ENCODE measurements around the gene OTULIN. TPM values are rescaled to one million over a fixed set of nuclear protein-coding genes. Genes with fewer than 3 reads are reported as not detected.

The OTULIN gene
- total RNA-seq, 2 experiments from 2014 or later = 62.5 to 63.2 TPM

DNA sequence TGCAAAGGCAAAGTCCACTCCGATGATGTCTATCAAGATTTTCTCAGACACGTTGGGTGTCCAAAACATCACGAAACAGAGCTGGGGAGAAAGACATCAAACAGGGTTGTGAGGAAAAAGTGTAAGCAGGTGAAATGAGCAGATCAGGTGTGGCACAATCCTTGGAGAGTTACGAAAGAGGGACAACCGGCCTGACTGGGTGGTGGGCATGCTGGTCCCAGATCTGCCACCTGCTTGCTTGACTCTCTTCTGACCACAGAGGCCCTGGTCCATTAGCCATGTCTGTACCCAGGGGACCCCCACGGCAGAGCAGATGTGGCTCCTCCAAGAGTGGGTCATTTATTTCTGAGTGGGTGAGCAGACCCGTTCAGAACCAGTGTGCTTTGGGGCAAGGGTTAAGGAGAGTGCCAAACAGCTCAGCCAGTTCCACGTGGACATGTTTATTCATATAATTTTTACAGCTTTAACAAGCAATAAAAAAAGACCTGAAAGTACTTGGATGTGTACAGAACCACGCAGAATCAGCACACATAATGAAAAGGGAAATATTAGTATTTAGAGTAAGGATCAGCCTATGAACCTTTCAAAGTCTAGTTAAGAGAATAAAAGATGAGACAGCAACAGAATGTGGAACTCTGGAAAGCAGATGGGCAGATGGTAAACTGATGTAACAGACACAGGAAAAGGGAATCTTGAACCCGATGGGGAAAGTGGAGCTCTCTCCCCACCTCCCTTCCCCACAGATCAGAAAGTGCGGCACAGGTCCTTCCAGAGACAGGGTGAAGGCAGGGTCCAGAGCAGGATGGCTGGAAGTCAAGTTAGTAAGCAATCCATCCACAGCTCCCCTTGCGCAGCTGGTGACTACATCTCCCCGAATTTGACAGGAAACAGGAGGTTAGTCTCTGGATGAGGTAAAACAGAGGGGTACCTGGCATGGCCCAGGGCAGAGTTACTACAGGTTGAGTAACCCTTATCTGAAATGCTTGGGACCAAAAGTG is 52.5 kb downstream of the OTULIN start:
- no peak for DNase-seq
- no peak overlapping the region for H3K27ac Mint-ChIP-seq
- peaks cover 10% of the 10 kb centered on the region for H3K4me1 Mint-ChIP-seq
- POLR2A ChIA-PET = interaction anchor here (0.7 kb wide), 1 partner anchor 299 kb away, joined by 6 read pairs; no protein-coding TSS in a partner anchor
- H3K9me3 Mint-ChIP-seq = no peaks in the 10 kb centered on the region
- CTCF ChIA-PET = interaction anchor here (1.0 kb wide), 1 partner anchor 287 kb away, joined by 3 read pairs; no protein-coding TSS in a partner anchor
- no peak overlapping the region for H3K4me3 Mint-ChIP-seq
- H3K36me3 Mint-ChIP-seq (ENCODE audit: low read depth) = peaks cover 52% of the 10 kb centered on the region
- no peaks in the 10 kb centered on the region for H3K27me3 Mint-ChIP-seq

- ChIA-PET CTCF (interaction anchor here (2.0 kb wide), 1 partner anchor 285 kb away, joined by 6 read pairs; no protein-coding TSS in a partner anchor), POLR2A (no interaction called here)
- no peak overlapping the region for H3K27ac Mint-ChIP-seq
Measured at GRCh38 chr5:14718778-14719177, 54.3 kb downstream of the OTULIN start.

GRCh38 chr5:14720236-14720923 is 55.9 kb downstream of the OTULIN start:
- no peaks in the 10 kb centered on the region for H3K27me3 Mint-ChIP-seq
- peaks cover 42% of the 10 kb centered on the region for H3K36me3 Mint-ChIP-seq (ENCODE audit: low read depth)
- ChIA-PET POLR2A (no interaction called here), CTCF (interaction anchor here (0.8 to 2.0 kb wide), 3 partner anchors 13 to 283 kb away, joined by 3 to 6 read pairs (median 4); no protein-coding TSS in a partner anchor)
- peaks cover 10% of the 10 kb centered on the region for H3K4me1 Mint-ChIP-seq
- no peak overlapping the region for H3K27ac Mint-ChIP-seq
- no peak for DNase-seq
- H3K9me3 Mint-ChIP-seq = no peaks in the 10 kb centered on the region
- no peak overlapping the region for H3K4me3 Mint-ChIP-seq

More at GRCh38 chr5:14718778-14719177, 54.3 kb downstream of the OTULIN start:
- peaks cover 10% of the 10 kb centered on the region for H3K4me1 Mint-ChIP-seq
- peaks cover 52% of the 10 kb centered on the region for H3K36me3 Mint-ChIP-seq (ENCODE audit: low read depth)
- no peaks in the 10 kb centered on the region for H3K27me3 Mint-ChIP-seq
- H3K4me3 Mint-ChIP-seq = no peak overlapping the region
- DNase-seq = no peak
- no peaks in the 10 kb centered on the region for H3K9me3 Mint-ChIP-seq

- ChIA-PET POLR2A (no interaction called here), CTCF (interaction anchor here (0.7 to 1.3 kb wide), 2 partner anchors 10 to 14 kb away, joined by 3 to 4 read pairs; no protein-coding TSS in a partner anchor)
- Mint-ChIP-seq H3K36me3 (ENCODE audit: low read depth) (peaks cover 29% of the 10 kb centered on the region), H3K27me3 (no peaks in the 10 kb centered on the region), H3K27ac (no peak overlapping the region), H3K4me1 (peaks cover 15% of the 10 kb centered on the region), H3K4me3 (no peak overlapping the region), H3K9me3 (no peaks in the 10 kb centered on the region)
- DNase-seq = no peak
Measured at GRCh38 chr5:14721990-14722656, 57.6 kb downstream of the OTULIN start.

GRCh38 chr5:14722923-14723322 is 58.4 kb downstream of the OTULIN start:
- no peaks in the 10 kb centered on the region for H3K9me3 Mint-ChIP-seq
- ChIA-PET POLR2A (no interaction called here), CTCF (interaction anchor here (1.3 kb wide), 1 partner anchor 14 kb away, joined by 4 read pairs; no protein-coding TSS in a partner anchor)
- no peaks in the 10 kb centered on the region for H3K27me3 Mint-ChIP-seq
- H3K4me3 Mint-ChIP-seq = no peak overlapping the region
- H3K4me1 Mint-ChIP-seq = peaks cover 16% of the 10 kb centered on the region
- H3K27ac Mint-ChIP-seq = no peak overlapping the region
- H3K36me3 Mint-ChIP-seq (ENCODE audit: low read depth) = peaks cover 24% of the 10 kb centered on the region
- DNase-seq = no peak

- H3K27ac Mint-ChIP-seq = no peak overlapping the region
Measured at GRCh38 chr5:14723701-14724132, 59.2 kb downstream of the OTULIN start.

GRCh38 chr5:14724633-14725032 is 60.1 kb downstream of the OTULIN start:
- Mint-ChIP-seq H3K27me3 (no peaks in the 10 kb centered on the region), H3K36me3 (ENCODE audit: low read depth) (peaks cover 16% of the 10 kb centered on the region), H3K27ac (no peak overlapping the region), H3K4me1 (peaks cover 16% of the 10 kb centered on the region), H3K9me3 (no peaks in the 10 kb centered on the region), H3K4me3 (no peak overlapping the region)
- ChIA-PET CTCF (interaction anchor here (0.6 to 0.9 kb wide), 3 partner anchors 35 to 279 kb away, joined by 3 read pairs; no protein-coding TSS in a partner anchor), POLR2A (no interaction called here)
- no peak for DNase-seq

More at GRCh38 chr5:14723701-14724132, 59.2 kb downstream of the OTULIN start:
- peaks cover 16% of the 10 kb centered on the region for H3K4me1 Mint-ChIP-seq
- ChIA-PET CTCF (interaction anchor here (0.6 to 1.3 kb wide), 2 partner anchors 15 to 147 kb away, joined by 3 to 4 read pairs; no protein-coding TSS in a partner anchor), POLR2A (no interaction called here)
- H3K4me3 Mint-ChIP-seq = no peak overlapping the region
- no peak for DNase-seq
- peaks cover 18% of the 10 kb centered on the region for H3K36me3 Mint-ChIP-seq (ENCODE audit: low read depth)
- no peaks in the 10 kb centered on the region for H3K27me3 Mint-ChIP-seq
- no peaks in the 10 kb centered on the region for H3K9me3 Mint-ChIP-seq

DNA sequence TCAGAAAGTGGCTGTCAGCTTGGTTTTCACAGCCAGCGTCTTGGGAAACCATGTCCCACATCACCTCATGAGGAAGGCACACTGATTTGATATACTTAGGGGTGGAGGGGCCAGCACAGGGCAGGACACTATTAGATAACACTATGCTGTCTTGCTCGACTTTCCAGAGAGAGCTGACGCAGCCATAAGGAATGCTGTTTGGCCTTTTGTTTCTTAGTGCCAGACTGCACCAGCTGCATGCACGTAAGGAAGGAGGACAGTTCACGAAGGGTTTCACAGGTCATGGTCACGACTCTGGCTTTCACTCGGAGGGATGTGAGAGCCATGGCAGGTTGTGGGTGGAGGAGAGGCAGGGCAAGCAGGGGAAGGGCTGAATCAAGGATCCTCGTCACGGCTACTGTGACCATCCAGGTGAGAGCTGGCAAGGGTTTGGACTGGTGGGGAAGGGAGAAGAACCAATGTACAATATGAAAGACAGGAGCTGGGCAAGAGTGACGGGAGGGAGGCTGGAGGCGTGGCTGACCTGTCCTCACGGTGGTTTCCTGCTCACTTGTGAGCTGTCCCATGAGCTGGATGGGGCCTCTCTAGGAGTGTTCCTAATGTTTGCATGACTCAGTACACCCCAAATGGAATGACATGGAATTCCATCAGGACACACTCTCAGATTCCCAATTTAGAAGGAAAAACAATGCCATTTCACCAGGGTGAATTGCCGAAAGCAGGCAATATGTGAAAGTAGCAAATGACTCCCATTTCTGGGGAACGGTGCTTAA is 61.7 kb downstream of the OTULIN start:
- no peak overlapping the region for H3K4me3 Mint-ChIP-seq
- POLR2A ChIA-PET = no interaction called here
- peaks cover 8% of the 10 kb centered on the region for H3K4me1 Mint-ChIP-seq
- DNase-seq = no peak
- CTCF ChIA-PET = interaction anchor here (0.7 to 2.1 kb wide), 14 partner anchors 11 to 280 kb away, joined by 3 to 9 read pairs (median 4); no protein-coding TSS in a partner anchor
- H3K9me3 Mint-ChIP-seq = no peaks in the 10 kb centered on the region
- no peaks in the 10 kb centered on the region for H3K27me3 Mint-ChIP-seq
- peak overlapping the region; percentile 70 for H3K27ac Mint-ChIP-seq
- H3K36me3 Mint-ChIP-seq (ENCODE audit: low read depth) = peaks cover 16% of the 10 kb centered on the region

- Mint-ChIP-seq H3K36me3 (ENCODE audit: low read depth) (peaks cover 14% of the 10 kb centered on the region), H3K27ac (no peak overlapping the region), H3K27me3 (no peaks in the 10 kb centered on the region), H3K9me3 (no peaks in the 10 kb centered on the region), H3K4me1 (peaks cover 8% of the 10 kb centered on the region), H3K4me3 (no peak overlapping the region)
- ChIA-PET CTCF (interaction anchor here (0.7 to 2.1 kb wide), 14 partner anchors 12 to 279 kb away, joined by 3 to 9 read pairs (median 4); no protein-coding TSS in a partner anchor), POLR2A (no interaction called here)
- DNase-seq = peak; percentile 78
Measured at GRCh38 chr5:14727428-14727865, 62.9 kb downstream of the OTULIN start.

DNA sequence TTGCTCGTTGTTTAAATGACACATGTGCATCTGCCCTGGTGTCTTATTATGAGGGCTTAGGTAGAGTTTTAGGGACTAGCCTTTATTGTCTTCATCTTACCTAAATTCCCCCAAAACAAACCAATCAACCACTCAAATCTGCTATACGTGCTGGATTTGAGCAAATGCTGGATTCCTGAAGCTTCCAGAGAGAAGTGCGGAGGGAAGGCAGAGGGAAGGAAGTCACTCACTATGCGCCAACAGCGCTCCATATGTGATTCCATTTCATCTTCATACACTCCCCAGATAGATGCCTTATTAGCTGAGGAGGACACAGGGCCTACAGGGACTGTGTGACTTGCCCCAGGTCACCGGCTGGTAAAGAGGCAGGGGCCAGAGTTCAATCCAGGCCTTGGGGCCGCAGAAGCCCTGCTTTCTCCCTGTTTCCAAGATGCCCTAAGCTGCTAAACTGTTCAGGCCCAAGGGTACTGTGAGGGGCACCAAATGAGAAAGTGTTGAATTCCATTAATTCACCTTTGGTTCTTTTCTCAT is 63.5 kb downstream of the OTULIN start:
- no peak for DNase-seq
- ChIA-PET POLR2A (no interaction called here), CTCF (interaction anchor here (0.9 to 2.1 kb wide), 9 partner anchors 14 to 278 kb away, joined by 3 to 9 read pairs (median 5); no protein-coding TSS in a partner anchor)
- Mint-ChIP-seq H3K4me3 (no peak overlapping the region), H3K27ac (no peak overlapping the region), H3K4me1 (peaks cover 8% of the 10 kb centered on the region), H3K27me3 (no peaks in the 10 kb centered on the region), H3K9me3 (no peaks in the 10 kb centered on the region), H3K36me3 (ENCODE audit: low read depth) (peaks cover 12% of the 10 kb centered on the region)

GRCh38 chr5:14728459-14728938 is 64.0 kb downstream of the OTULIN start:
- H3K4me3 Mint-ChIP-seq = no peak overlapping the region
- peaks cover 8% of the 10 kb centered on the region for H3K4me1 Mint-ChIP-seq
- H3K27me3 Mint-ChIP-seq = no peaks in the 10 kb centered on the region
- POLR2A ChIA-PET = no interaction called here
- CTCF ChIA-PET = interaction anchor here (0.9 to 2.1 kb wide), 4 partner anchors 14 to 278 kb away, joined by 3 to 7 read pairs (median 3); no protein-coding TSS in a partner anchor
- no peaks in the 10 kb centered on the region for H3K9me3 Mint-ChIP-seq
- H3K27ac Mint-ChIP-seq = no peak overlapping the region
- no peak for DNase-seq
- H3K36me3 Mint-ChIP-seq (ENCODE audit: low read depth) = peaks cover 11% of the 10 kb centered on the region

Data from activated CD4-positive, alpha-beta T cell treated with anti-CD3 and anti-CD28 coated beads, Interleukin-2, amount 10 ng/mL, durations not matched to agents 7 days and 5 days (primary cell).